ENCODE measurements around the gene TOMM20. TPM values are rescaled to one million over a fixed set of nuclear protein-coding genes. Genes with fewer than 3 reads are reported as not detected.

Gene TOMM20
- total RNA-seq, 1 experiment from 2014 or later: 197 TPM

- H3K4ac ChIP-seq (ENCODE audit: low read depth, low read length): no peak overlapping the region
- no CpG with 5 or more reads among the region's 1 CpG for WGBS (ENCODE audit: extremely low coverage, insufficient read length, low lambda C conversion rate)
- no peak overlapping the region for H2AFZ ChIP-seq (ENCODE audit: low read length)
- no peak overlapping the region for H3T11ph ChIP-seq (ENCODE audit: low read length)
- Mint-ChIP-seq H3K4me1 (peaks cover 13 to 16% of the 10 kb centered on the region in 2 experiments), H3K27me3 (ENCODE audit: low read depth) (peaks cover 7% of the 10 kb centered on the region), H3K4me3 (no peak overlapping the region), H3K9me3 (no peaks in the 10 kb centered on the region), H3K27ac (no peak overlapping the region; a peak in 1 of 7 replicates), H3K36me3 (ENCODE audit: insufficient read depth in 1 of 3, low read depth in 3 of 3) (peaks cover 43 to 60% (median 54%) of the 10 kb centered on the region in 3 experiments)
- no peaks in the 10 kb centered on the region for H3K79me2 ChIP-seq (ENCODE audit: insufficient read depth, low read length)
- no peaks in the 10 kb centered on the region for H3K23me2 ChIP-seq (ENCODE audit: insufficient read length, low read depth, low read length, poor library complexity, severe bottlenecking)
- H4K20me1 ChIP-seq (ENCODE audit: control insufficient read depth, insufficient read depth, insufficient read length): no peaks in the 10 kb centered on the region
- no peak overlapping the region for H4K8ac ChIP-seq (replicated peaks; ENCODE audit: insufficient read length, low read depth, low read length)
- H2BK120ac ChIP-seq (ENCODE audit: low read depth, low read length, poor library complexity, severe bottlenecking): no peak overlapping the region
- no peak overlapping the region for H3K14ac ChIP-seq (ENCODE audit: insufficient read depth, low read length)
- no peak overlapping the region for H3K9ac ChIP-seq (ENCODE audit: extremely low read depth, insufficient read length, low read length)
- no peak overlapping the region for H2BK20ac ChIP-seq (ENCODE audit: low read depth, low read length, poor library complexity, severe bottlenecking)
- H3K9me3 ChIP-seq (ENCODE audit: control insufficient read depth, low read depth, low read length): no peaks in the 10 kb centered on the region
- no peak for DNase-seq
- H2BK5ac ChIP-seq (ENCODE audit: insufficient read length, low read length): no peak overlapping the region
- no peak overlapping the region for H4K91ac ChIP-seq (ENCODE audit: insufficient read length, low read depth, low read length)
- H2BK12ac ChIP-seq (ENCODE audit: insufficient read length, low read depth, low read length): no peak overlapping the region
- TF ChIP-seq CTCF (conservative IDR thresholded peaks at IDR 0.05): no peak
- H3K79me1 ChIP-seq (ENCODE audit: insufficient read depth, low read depth, low read length, poor library complexity, severe bottlenecking): no peaks in the 10 kb centered on the region
- no peak overlapping the region for H3K4me2 ChIP-seq (ENCODE audit: insufficient read depth, insufficient read length, low read length)
- no peak overlapping the region for H3K56ac ChIP-seq (ENCODE audit: insufficient read length, low read depth, low read length)
- no peak overlapping the region for H3K23ac ChIP-seq (ENCODE audit: insufficient read length, low read depth, low read length)
- H4K5ac ChIP-seq (ENCODE audit: insufficient read length, low read depth, low read length): no peak overlapping the region
- H3K4me1 ChIP-seq (ENCODE audit: insufficient read depth, low read length): no peaks in the 10 kb centered on the region
- H3K27me3 ChIP-seq (ENCODE audit: insufficient read depth, low read length): no peaks in the 10 kb centered on the region
- H2BK15ac ChIP-seq (ENCODE audit: low read depth, low read length): no peak overlapping the region
- no peak overlapping the region for H2AK5ac ChIP-seq (ENCODE audit: insufficient read length, low read length)
- no peak overlapping the region for H3K27ac ChIP-seq (ENCODE audit: insufficient read length, low read depth, low read length)
- no peak overlapping the region for H3K18ac ChIP-seq (ENCODE audit: insufficient read length, low read depth, low read length)
Observed at GRCh38 chr1:235108185-235108593, 20.4 kb downstream of the TOMM20 start.

All from H9 (cell line).